ENCODE measurements around the gene INMT.

The INMT gene

GRCh38 chr7:30797176-30798040 is 45.5 kb downstream of the INMT start:
- Histone ChIP-seq H3K27ac (ENCODE audit: low read length) (peak overlapping the region; percentile 52; the same call in 1 of the 2 replicates), H3K36me3 (replicated peaks; ENCODE audit: insufficient read depth, low read length) (no peaks in the 10 kb centered on the region), H3K79me2 (ENCODE audit: low read length) (no peaks in the 10 kb centered on the region), H3K27me3 (replicated peaks; ENCODE audit: insufficient read depth, low read length) (no peaks in the 10 kb centered on the region), H3F3A (ENCODE audit: insufficient read depth, low read length) (peaks cover 14% of the 10 kb centered on the region), H3K4me2 (ENCODE audit: low read depth, low read length) (peak overlapping the region; percentile 31; the same call in 1 of the 2 replicates), H3K9me3 (replicated peaks; ENCODE audit: insufficient read depth, low read length) (no peaks in the 10 kb centered on the region), H3K9ac (ENCODE audit: low read length) (no peak overlapping the region), H2AFZ (ENCODE audit: low read length) (no peak overlapping the region), H3K9me2 (replicated peaks; ENCODE audit: insufficient read depth, low read length) (no peaks in the 10 kb centered on the region), H3K4me1 (ENCODE audit: low read length) (peaks cover 29% of the 10 kb centered on the region), H4K20me1 (ENCODE audit: insufficient read depth, low read length) (no peaks in the 10 kb centered on the region), H3K4me3 (ENCODE audit: low read length) (no peak overlapping the region)
- DNase-seq, result no peak
- no peak for TF ChIP-seq EZH2phosphoT487 (IDR thresholded peaks at IDR 0.05; ENCODE audit: low read length)
- TF ChIP-seq, protein P1, sequence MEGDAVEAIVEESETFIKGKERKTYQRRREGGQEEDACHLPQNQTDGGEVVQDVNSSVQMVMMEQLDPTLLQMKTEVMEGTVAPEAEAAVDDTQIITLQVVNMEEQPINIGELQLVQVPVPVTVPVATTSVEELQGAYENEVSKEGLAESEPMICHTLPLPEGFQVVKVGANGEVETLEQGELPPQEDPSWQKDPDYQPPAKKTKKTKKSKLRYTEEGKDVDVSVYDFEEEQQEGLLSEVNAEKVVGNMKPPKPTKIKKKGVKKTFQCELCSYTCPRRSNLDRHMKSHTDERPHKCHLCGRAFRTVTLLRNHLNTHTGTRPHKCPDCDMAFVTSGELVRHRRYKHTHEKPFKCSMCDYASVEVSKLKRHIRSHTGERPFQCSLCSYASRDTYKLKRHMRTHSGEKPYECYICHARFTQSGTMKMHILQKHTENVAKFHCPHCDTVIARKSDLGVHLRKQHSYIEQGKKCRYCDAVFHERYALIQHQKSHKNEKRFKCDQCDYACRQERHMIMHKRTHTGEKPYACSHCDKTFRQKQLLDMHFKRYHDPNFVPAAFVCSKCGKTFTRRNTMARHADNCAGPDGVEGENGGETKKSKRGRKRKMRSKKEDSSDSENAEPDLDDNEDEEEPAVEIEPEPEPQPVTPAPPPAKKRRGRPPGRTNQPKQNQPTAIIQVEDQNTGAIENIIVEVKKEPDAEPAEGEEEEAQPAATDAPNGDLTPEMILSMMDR (IDR thresholded peaks at IDR 0.05; ENCODE audit: low read length), result no peak
- no peak for TF ChIP-seq EZH2 (optimal IDR thresholded peaks at IDR 0.05; ENCODE audit: low read depth, low read length)

DNA sequence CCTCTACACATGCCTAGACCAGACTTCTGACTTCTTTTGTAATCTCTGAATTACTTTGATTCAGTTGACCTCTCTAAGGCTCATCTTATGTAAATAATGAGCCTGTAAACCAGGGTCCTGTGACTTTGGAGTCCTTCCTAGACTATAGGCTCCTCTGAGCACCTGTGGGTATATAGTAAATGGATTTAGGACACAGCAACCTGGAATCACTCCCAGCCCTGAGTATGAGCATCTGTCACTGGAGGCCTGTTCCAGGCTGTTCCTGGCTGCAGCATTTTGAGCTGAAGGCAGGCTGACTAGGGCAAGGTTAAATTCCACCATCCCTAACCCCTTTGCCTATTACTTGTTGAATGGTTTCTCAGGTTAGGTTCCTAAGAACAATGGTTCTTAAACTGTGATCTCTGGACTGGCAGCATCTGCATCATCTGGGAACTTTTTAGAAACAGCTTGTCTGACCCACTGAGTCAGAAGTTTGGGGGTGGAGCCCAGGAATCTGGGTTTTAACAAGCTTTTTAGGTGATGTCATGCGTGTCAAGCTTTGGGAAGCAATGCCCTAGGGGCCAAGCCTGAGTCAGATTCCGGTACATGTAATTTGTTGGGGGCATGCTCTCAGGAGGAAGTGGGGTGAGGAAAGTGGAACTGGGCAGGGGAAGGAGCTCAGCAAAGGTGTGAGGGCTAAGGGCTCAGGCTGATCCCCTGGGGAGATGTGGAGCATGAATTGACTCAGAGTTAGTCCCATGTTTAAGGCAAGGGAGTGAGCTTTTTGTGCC is 47.5 kb downstream of the INMT start:
- no peak overlapping the region for H3K27ac ChIP-seq (ENCODE audit: low read length)
- H3K9ac ChIP-seq (ENCODE audit: low read length), result no peak overlapping the region
- H3K27me3 ChIP-seq (replicated peaks; ENCODE audit: insufficient read depth, low read length), result no peaks in the 10 kb centered on the region
- no peak overlapping the region for H3K4me3 ChIP-seq (ENCODE audit: low read length)
- H3K9me3 ChIP-seq (replicated peaks; ENCODE audit: insufficient read depth, low read length), result no peaks in the 10 kb centered on the region
- no peaks in the 10 kb centered on the region for H4K20me1 ChIP-seq (ENCODE audit: insufficient read depth, low read length)
- H3K4me2 ChIP-seq (ENCODE audit: low read depth, low read length), result no peak overlapping the region
- TF ChIP-seq EZH2 (optimal IDR thresholded peaks at IDR 0.05; ENCODE audit: low read depth, low read length) (no peak), EZH2phosphoT487 (IDR thresholded peaks at IDR 0.05; ENCODE audit: low read length) (no peak)
- TF ChIP-seq, protein P1 (IDR thresholded peaks at IDR 0.05; ENCODE audit: low read length), result no peak
- DNase-seq, result no peak
- H3K79me2 ChIP-seq (ENCODE audit: low read length), result no peaks in the 10 kb centered on the region
- peaks cover 29% of the 10 kb centered on the region for H3K4me1 ChIP-seq (ENCODE audit: low read length)
- no peaks in the 10 kb centered on the region for H3K36me3 ChIP-seq (replicated peaks; ENCODE audit: insufficient read depth, low read length)
- no peaks in the 10 kb centered on the region for H3K9me2 ChIP-seq (replicated peaks; ENCODE audit: insufficient read depth, low read length)
- H3F3A ChIP-seq (ENCODE audit: insufficient read depth, low read length), result peaks cover 14% of the 10 kb centered on the region
- H2AFZ ChIP-seq (ENCODE audit: low read length), result no peak overlapping the region

GRCh38 chr7:30799976-30800661 is 48.2 kb downstream of the INMT start:
- Histone ChIP-seq H3K4me1 (ENCODE audit: low read length) (peaks cover 24% of the 10 kb centered on the region), H3K9ac (ENCODE audit: low read length) (no peak overlapping the region), H4K20me1 (ENCODE audit: insufficient read depth, low read length) (no peaks in the 10 kb centered on the region)

More at GRCh38 chr7:30799976-30800661, 48.2 kb downstream of the INMT start:
- Histone ChIP-seq H3K4me2 (ENCODE audit: low read depth, low read length) (no peak overlapping the region), H3K79me2 (ENCODE audit: low read length) (no peaks in the 10 kb centered on the region), H3K27me3 (replicated peaks; ENCODE audit: insufficient read depth, low read length) (no peaks in the 10 kb centered on the region), H3K9me3 (replicated peaks; ENCODE audit: insufficient read depth, low read length) (no peaks in the 10 kb centered on the region), H2AFZ (ENCODE audit: low read length) (no peak overlapping the region), H3K4me3 (ENCODE audit: low read length) (no peak overlapping the region), H3K9me2 (replicated peaks; ENCODE audit: insufficient read depth, low read length) (no peaks in the 10 kb centered on the region), H3F3A (ENCODE audit: insufficient read depth, low read length) (peaks cover 14% of the 10 kb centered on the region), H3K27ac (ENCODE audit: low read length) (no peak overlapping the region), H3K36me3 (replicated peaks; ENCODE audit: insufficient read depth, low read length) (no peaks in the 10 kb centered on the region)
- TF ChIP-seq EZH2 (optimal IDR thresholded peaks at IDR 0.05; ENCODE audit: low read depth, low read length) (no peak), EZH2phosphoT487 (IDR thresholded peaks at IDR 0.05; ENCODE audit: low read length) (no peak)
- TF ChIP-seq, protein P1 (IDR thresholded peaks at IDR 0.05; ENCODE audit: low read length), result no peak
- no peak for DNase-seq
